ENCODE measurements around the gene CCDC187. TPM values are rescaled to one million over a fixed set of nuclear protein-coding genes. Genes with fewer than 3 reads are reported as not detected.

Gene CCDC187
- total and polyA plus RNA-seq, 2 of the 4 experiments (the other 2 are of a cell fraction), result not detected

DNA sequence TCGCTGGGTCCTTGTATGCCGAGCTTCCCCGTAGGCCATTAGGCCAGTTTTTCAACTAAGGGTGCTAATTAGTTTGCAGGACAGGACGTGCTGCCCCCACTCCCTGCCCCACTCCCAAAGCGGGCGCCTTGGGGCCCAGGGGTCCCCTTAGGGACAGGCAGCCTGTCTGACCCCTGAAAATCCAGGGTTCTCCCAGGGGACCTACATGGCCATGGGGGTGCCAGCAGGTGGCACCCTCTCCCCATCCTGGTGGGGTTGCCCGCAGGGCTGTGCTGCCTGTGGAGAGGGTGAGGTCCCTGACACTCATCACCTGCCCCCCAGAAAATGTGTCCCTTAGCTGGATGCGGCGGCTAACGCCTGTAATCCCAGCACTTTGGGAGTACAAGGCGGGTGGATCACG is 8.5 kb upstream of the CCDC187 start:
- H2AK5ac ChIP-seq (ENCODE audit: low read depth, low read length), result 0 out of 2 replicates have a peak overlapping the region, but pooled peaks have one; percentile 46
- in situ Hi-C loops (cut with MboI; ENCODE audit: low sequenced_read_pairs), result no loop called here
- dilution Hi-C loops (cut with HindIII; ENCODE audit: low sequenced_read_pairs, unreplicated experiment), result no loop called here
- H3K23ac ChIP-seq (ENCODE audit: low read depth, low read length), result no peak overlapping the region
- H3K14ac ChIP-seq (replicated peaks; ENCODE audit: low read depth, low read length), result no peak overlapping the region
- H4K91ac ChIP-seq (ENCODE audit: insufficient read depth, low read depth, low read length), result no peak overlapping the region
- peak overlapping the region; percentile 65 for H2AK9ac ChIP-seq (replicated peaks; ENCODE audit: low read depth, low read length, poor library complexity)
- peaks cover 15% of the 10 kb centered on the region for H3K9me3 ChIP-seq (ENCODE audit: control insufficient read depth, insufficient read depth, low read length)
- H3K4ac ChIP-seq (ENCODE audit: low read depth, low read length), result no peak overlapping the region
- POLR2A ChIA-PET (ENCODE audit: unreplicated experiment), result interaction anchor here (0.6 kb wide), 1 partner anchor 51 kb away, joined by 3 read pairs; no protein-coding TSS in a partner anchor
- H2BK20ac ChIP-seq (ENCODE audit: low read depth, low read length), result no peak overlapping the region
- DNase-seq, result peak; percentile 58
- H4K20me1 ChIP-seq (ENCODE audit: insufficient read depth, low read length), result no peaks in the 10 kb centered on the region
- H2BK120ac ChIP-seq (ENCODE audit: low read depth, low read length), result no peak overlapping the region
- no peak overlapping the region for H4K5ac ChIP-seq (ENCODE audit: low read depth, low read length)
- H2AFZ ChIP-seq (replicated peaks; ENCODE audit: low read length, poor library complexity), result peak overlapping the region; percentile 72
- no peak overlapping the region for H4K8ac ChIP-seq (ENCODE audit: low read depth in 2 of 2, low read length in 2 of 2)
- no TSS peak for BruUV-seq (replicated peaks)
- peaks cover 3% of the 10 kb centered on the region; the same call in 1 of the 2 replicates for H3K4me1 ChIP-seq (ENCODE audit: control insufficient read depth, insufficient read depth, low read length)
- no peaks in the 10 kb centered on the region for H3K79me1 ChIP-seq (ENCODE audit: low read depth in 1 of 2, low read length in 2 of 2)
- peaks cover 6% of the 10 kb centered on the region for H3K9me1 ChIP-seq (ENCODE audit: insufficient read depth, low read length)
- H3K27me3 ChIP-seq (ENCODE audit: control insufficient read depth, insufficient read depth, low read length), result no peaks in the 10 kb centered on the region
- no peak overlapping the region for H2BK15ac ChIP-seq (ENCODE audit: low read depth, low read length)
- no peak overlapping the region for H3K4me2 ChIP-seq (ENCODE audit: low read depth, low read length)
- H3K18ac ChIP-seq (ENCODE audit: low read depth, low read length), result no peak overlapping the region
- intact Hi-C loops (cut with micrococcal nuclease), result loop anchor here (1.0 kb wide), 3 partner anchors 27 to 88 kb away; partner anchors contain the start of genes DNLZ and SNAPC4
- ATAC-seq (ENCODE audit: low read depth), result peak; percentile 94
- H2BK5ac ChIP-seq (ENCODE audit: low read depth, low read length, poor library complexity, severe bottlenecking), result no peak overlapping the region
- WGBS, 2 experiments (ENCODE audit: extremely low coverage in 2 of 2, insufficient read length in 1 of 2), result 40% methylated on average over 4 of the region's 12 CpGs; no CpG with 5 or more reads in 1 of the 2 experiments
- CTCF ChIA-PET, result interaction anchor here (0.6 to 1.6 kb wide), 8 partner anchors 11 to 200 kb away, joined by 3 to 5 read pairs (median 3); no protein-coding TSS in a partner anchor
- no peak overlapping the region for H3K27ac ChIP-seq (ENCODE audit: insufficient read depth, low read length)
- no peaks in the 10 kb centered on the region for H3K36me3 ChIP-seq (ENCODE audit: control insufficient read depth, insufficient read depth, low read length)
- no peak overlapping the region for H3K56ac ChIP-seq (ENCODE audit: extremely low read depth, insufficient read depth, low read length)
- no peak overlapping the region for H3K4me3 ChIP-seq (ENCODE audit: insufficient read depth, low read depth, low read length)
- no peak overlapping the region for H3K9ac ChIP-seq (ENCODE audit: low read depth, low read length)
- peak; percentile 92 for TF ChIP-seq RAD21 (IDR thresholded peaks at IDR 0.05; ENCODE audit: low read length)
- TF ChIP-seq SMC3 (IDR thresholded peaks at IDR 0.05; ENCODE audit: low read depth, low read length), result peak; percentile 86
- peak; percentile 60; the same call in 1 of the 2 replicates for TF ChIP-seq MAZ (IDR thresholded peaks at IDR 0.05; ENCODE audit: borderline replicate concordance, low read depth, low read length)
- TF ChIP-seq, protein P1, sequence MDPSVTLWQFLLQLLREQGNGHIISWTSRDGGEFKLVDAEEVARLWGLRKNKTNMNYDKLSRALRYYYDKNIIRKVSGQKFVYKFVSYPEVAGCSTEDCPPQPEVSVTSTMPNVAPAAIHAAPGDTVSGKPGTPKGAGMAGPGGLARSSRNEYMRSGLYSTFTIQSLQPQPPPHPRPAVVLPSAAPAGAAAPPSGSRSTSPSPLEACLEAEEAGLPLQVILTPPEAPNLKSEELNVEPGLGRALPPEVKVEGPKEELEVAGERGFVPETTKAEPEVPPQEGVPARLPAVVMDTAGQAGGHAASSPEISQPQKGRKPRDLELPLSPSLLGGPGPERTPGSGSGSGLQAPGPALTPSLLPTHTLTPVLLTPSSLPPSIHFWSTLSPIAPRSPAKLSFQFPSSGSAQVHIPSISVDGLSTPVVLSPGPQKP (IDR thresholded peaks at IDR 0.05; ENCODE audit: borderline replicate concordance, low read depth, low read length), result no peak
- TF ChIP-seq, protein P2, sequence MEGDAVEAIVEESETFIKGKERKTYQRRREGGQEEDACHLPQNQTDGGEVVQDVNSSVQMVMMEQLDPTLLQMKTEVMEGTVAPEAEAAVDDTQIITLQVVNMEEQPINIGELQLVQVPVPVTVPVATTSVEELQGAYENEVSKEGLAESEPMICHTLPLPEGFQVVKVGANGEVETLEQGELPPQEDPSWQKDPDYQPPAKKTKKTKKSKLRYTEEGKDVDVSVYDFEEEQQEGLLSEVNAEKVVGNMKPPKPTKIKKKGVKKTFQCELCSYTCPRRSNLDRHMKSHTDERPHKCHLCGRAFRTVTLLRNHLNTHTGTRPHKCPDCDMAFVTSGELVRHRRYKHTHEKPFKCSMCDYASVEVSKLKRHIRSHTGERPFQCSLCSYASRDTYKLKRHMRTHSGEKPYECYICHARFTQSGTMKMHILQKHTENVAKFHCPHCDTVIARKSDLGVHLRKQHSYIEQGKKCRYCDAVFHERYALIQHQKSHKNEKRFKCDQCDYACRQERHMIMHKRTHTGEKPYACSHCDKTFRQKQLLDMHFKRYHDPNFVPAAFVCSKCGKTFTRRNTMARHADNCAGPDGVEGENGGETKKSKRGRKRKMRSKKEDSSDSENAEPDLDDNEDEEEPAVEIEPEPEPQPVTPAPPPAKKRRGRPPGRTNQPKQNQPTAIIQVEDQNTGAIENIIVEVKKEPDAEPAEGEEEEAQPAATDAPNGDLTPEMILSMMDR (conservative IDR thresholded peaks at IDR 0.05; ENCODE audit: low read depth, low read length), result peak; percentile 89
- no peak for TF ChIP-seq BHLHE40 (IDR thresholded peaks at IDR 0.05; ENCODE audit: low read depth, low read length)
- no peak for TF ChIP-seq CHD1 (IDR thresholded peaks at IDR 0.05; ENCODE audit: low read depth, low read length)
